Caco-2 (cell line): ENCODE measurements around the gene RALBP1. TPM values are rescaled to one million over a fixed set of nuclear protein-coding genes. Genes with fewer than 3 reads are reported as not detected.

Source experiments
- BruUV-seq: library from RNA; stranded (reverse); fragments of 400-500 nt; replicated peaks from 2 replicates; lab custom pipeline; 2021; lab: Mats Ljungman, UMichigan
- CTCF ChIA-PET: fragments of 300-600 bp; sonication (Branson Sonifier 250); formaldehyde crosslinking; loops from one replicate; lab custom pipeline; 2022; ENCODE audit warnings: antibody characterized with exemption; lab: Charles Lee
- POLR2A ChIA-PET: fragments of 300-600 bp; sonication (Branson Sonifier 250); formaldehyde crosslinking; loops from one replicate; lab custom pipeline; 2022; ENCODE audit warnings: antibody characterized with exemption; lab: Charles Lee
- DNase-seq, 2 experiments: peaks; one replicate each; pipeline versions ENCODE4 v3.0.0 to v3.0.0-alpha.2; 2020 to 2022
- H3K27me3 ChIP-seq: replicated peaks from 2 replicates; pipeline ENCODE4 v1.6.0; 2011; ENCODE audit warnings: low read length; ENCODE audit not compliant: control insufficient read depth, insufficient read depth
- H3K36me3 ChIP-seq: 2 replicates; pipeline ENCODE4 v1.5.1; 2011; ENCODE audit warnings: low read length; ENCODE audit not compliant: control insufficient read depth, insufficient read depth
- H3K4me1 ChIP-seq: fragments of 250-450 bp; sonication (Bioruptor Pico); 2 replicates; pipeline ENCODE4 v1.5.1; 2020; ENCODE audit warnings: mild to moderate bottlenecking
- H3K4me3 ChIP-seq: 2 replicates; pipeline ENCODE4 v1.5.1; 2011; ENCODE audit warnings: low read depth, mild to moderate bottlenecking, control low read depth, low read length
- H3K9me3 ChIP-seq: fragments of 250-450 bp; sonication (Bioruptor Pico); 2 replicates; pipeline ENCODE4 v1.5.1; 2020; ENCODE audit warnings: mild to moderate bottlenecking, moderate library complexity
- H3K27ac Mint-ChIP-seq: one replicate; pipeline ENCODE4 v1.8.0; 2022; ENCODE audit warnings: mixed read lengths; ENCODE audit not compliant: unreplicated experiment
- H3K27me3 Mint-ChIP-seq: one replicate; pipeline ENCODE4 v1.8.0; 2022; ENCODE audit warnings: mixed read lengths; ENCODE audit not compliant: insufficient read depth, unreplicated experiment
- H3K36me3 Mint-ChIP-seq: one replicate; pipeline ENCODE4 v1.8.0; 2022; ENCODE audit warnings: mild to moderate bottlenecking, mixed read lengths; ENCODE audit not compliant: insufficient read depth, unreplicated experiment
- H3K4me1 Mint-ChIP-seq: one replicate; pipeline ENCODE4 v1.8.0; 2022; ENCODE audit warnings: low read depth, mixed read lengths; ENCODE audit not compliant: unreplicated experiment
- H3K4me3 Mint-ChIP-seq: one replicate; pipeline ENCODE4 v1.8.0; 2022; ENCODE audit warnings: mild to moderate bottlenecking, moderate library complexity, mixed read lengths; ENCODE audit not compliant: unreplicated experiment
- H3K9me3 Mint-ChIP-seq: one replicate; pipeline ENCODE4 v1.8.0; 2022; ENCODE audit warnings: mixed read lengths; ENCODE audit not compliant: unreplicated experiment
- intact Hi-C: fragments of 100-400 bp; cut with micrococcal nuclease; formaldehyde crosslinking; loops from one replicate; pipeline ENCODE4 v1.10.0; 2022; ENCODE audit not compliant: unreplicated experiment
- total RNA-seq: library from RNA; stranded (reverse); gene quantifications from 2 replicates; pipeline ENCODE4 v1.2.3, GENCODE V29; 2022
- TF ChIP-seq, protein P1 (sequence below), 2 experiments: fragments of 200-600 bp in 1 of 2; IDR thresholded peaks; 1 replicate in 1 of 2; 2 replicates in 1 of 2; pipeline versions ENCODE4 v1.5.1 to v1.8.0; 2011 to 2022; ENCODE audit warnings: antibody characterized with exemption in 1 of 2, control low read depth in 1 of 2, inconsistent platforms in 1 of 2, low read depth in 1 of 2, low read length in 1 of 2, mild to moderate bottlenecking in 1 of 2, moderate library complexity in 1 of 2; ENCODE audit not compliant: insufficient read depth in 1 of 2, severe bottlenecking in 1 of 2, unreplicated experiment in 1 of 2

The RALBP1 gene
- total RNA-seq, 1 experiment from 2014 or later, result 66.3 TPM

DNA sequence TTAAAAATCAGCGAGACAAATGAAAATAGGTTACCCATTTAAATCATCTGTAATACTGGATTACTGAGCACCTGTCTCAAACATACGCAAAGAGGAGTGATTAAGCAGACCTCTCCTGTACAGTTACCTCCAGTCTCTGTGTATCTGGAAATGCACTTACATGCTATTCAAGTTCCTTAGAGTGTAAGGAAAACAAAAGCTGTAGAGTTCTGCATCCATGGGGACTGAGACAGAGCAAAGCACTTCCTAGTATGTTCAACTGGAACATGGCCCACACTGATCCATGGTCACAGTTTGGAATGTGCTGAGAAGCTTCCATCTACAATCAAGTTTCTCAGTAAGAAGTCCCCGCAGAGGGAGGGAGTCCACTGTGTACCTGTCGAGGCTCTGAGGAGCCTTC lies 75.1 kb downstream of the RALBP1 start:
- TF ChIP-seq, protein P1, sequence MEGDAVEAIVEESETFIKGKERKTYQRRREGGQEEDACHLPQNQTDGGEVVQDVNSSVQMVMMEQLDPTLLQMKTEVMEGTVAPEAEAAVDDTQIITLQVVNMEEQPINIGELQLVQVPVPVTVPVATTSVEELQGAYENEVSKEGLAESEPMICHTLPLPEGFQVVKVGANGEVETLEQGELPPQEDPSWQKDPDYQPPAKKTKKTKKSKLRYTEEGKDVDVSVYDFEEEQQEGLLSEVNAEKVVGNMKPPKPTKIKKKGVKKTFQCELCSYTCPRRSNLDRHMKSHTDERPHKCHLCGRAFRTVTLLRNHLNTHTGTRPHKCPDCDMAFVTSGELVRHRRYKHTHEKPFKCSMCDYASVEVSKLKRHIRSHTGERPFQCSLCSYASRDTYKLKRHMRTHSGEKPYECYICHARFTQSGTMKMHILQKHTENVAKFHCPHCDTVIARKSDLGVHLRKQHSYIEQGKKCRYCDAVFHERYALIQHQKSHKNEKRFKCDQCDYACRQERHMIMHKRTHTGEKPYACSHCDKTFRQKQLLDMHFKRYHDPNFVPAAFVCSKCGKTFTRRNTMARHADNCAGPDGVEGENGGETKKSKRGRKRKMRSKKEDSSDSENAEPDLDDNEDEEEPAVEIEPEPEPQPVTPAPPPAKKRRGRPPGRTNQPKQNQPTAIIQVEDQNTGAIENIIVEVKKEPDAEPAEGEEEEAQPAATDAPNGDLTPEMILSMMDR (IDR thresholded peaks at IDR 0.05; ENCODE audit: insufficient read depth in 1 of 2, low read depth in 1 of 2, low read length in 1 of 2, severe bottlenecking in 1 of 2, unreplicated experiment in 1 of 2), result no peak
- BruUV-seq, result no TSS peak
- intact Hi-C loops, result no loop called here
- DNase-seq, result no peak
- CTCF ChIA-PET, result no interaction called here
- Histone ChIP-seq H3K36me3 (peaks cover 5% of the 10 kb centered on the region; the same call in 1 of the 2 replicates), H3K9me3 (no peaks in the 10 kb centered on the region), H3K4me1 (no peaks in the 10 kb centered on the region), H3K27me3 (no peaks in the 10 kb centered on the region), H3K4me3 (no peak overlapping the region)
- Mint-ChIP-seq H3K9me3 (no peaks in the 10 kb centered on the region), H3K27me3 (no peaks in the 10 kb centered on the region), H3K4me3 (no peak overlapping the region), H3K27ac (no peak overlapping the region), H3K4me1 (no peaks in the 10 kb centered on the region), H3K36me3 (peaks cover 87% of the 10 kb centered on the region)
- POLR2A ChIA-PET, result no interaction called here

DNA sequence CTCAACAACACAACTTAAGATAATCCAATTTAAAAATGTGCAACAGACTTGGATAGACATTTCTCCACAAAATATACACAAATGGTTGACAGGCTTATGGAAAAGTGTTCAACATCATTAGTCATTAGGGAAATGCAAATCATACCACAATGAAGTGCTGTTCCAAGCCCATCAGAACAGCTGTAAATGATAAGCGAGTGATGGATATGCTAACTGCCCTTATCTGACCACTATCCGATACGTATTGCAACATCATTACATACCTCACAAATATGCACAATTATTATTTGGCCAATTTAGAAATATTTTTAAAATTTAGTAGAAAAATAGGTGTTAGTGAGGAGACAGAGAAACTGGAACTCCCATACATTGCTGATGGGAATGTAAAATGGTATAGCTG lies 76.9 kb downstream of the RALBP1 start:
- Mint-ChIP-seq H3K9me3 (no peaks in the 10 kb centered on the region), H3K4me3 (no peak overlapping the region), H3K4me1 (no peaks in the 10 kb centered on the region), H3K27ac (no peak overlapping the region), H3K27me3 (no peaks in the 10 kb centered on the region), H3K36me3 (peaks cover 91% of the 10 kb centered on the region)
- H3K27me3 ChIP-seq, result no peaks in the 10 kb centered on the region
- peaks cover 5% of the 10 kb centered on the region; the same call in 1 of the 2 replicates for H3K36me3 ChIP-seq
- no TSS peak for BruUV-seq
- H3K9me3 ChIP-seq, result no peaks in the 10 kb centered on the region
- H3K4me1 ChIP-seq, result no peaks in the 10 kb centered on the region
- ChIA-PET CTCF (no interaction called here), POLR2A (no interaction called here)
- H3K4me3 ChIP-seq, result no peak overlapping the region
- no peak for DNase-seq
- intact Hi-C loops, result no loop called here
- TF ChIP-seq, protein P1 (IDR thresholded peaks at IDR 0.05; ENCODE audit: insufficient read depth in 1 of 2, low read depth in 1 of 2, low read length in 1 of 2, severe bottlenecking in 1 of 2, unreplicated experiment in 1 of 2), result no peak

DNA sequence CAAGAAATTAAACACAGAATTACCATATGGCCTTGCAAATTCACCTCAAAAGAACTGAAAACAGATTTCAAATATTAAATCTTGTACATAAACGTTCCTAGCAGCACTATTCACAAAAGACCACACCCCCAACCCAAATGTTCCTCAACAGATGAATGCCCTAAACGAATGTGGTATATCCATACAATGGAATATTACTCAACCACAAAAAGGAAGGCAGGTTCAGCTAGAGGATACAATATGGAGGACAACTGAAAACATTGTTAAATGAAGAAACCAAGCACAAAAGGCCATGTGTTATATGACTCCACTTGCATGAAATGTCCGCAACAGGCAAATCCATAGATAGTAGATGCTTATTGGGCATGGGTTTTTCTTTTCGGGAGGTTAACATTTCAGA lies 77.3 kb downstream of the RALBP1 start:
- Mint-ChIP-seq H3K36me3 (peaks cover 91% of the 10 kb centered on the region), H3K9me3 (no peaks in the 10 kb centered on the region), H3K27me3 (no peaks in the 10 kb centered on the region), H3K4me3 (no peak overlapping the region), H3K27ac (no peak overlapping the region), H3K4me1 (no peaks in the 10 kb centered on the region)
- no peaks in the 10 kb centered on the region for H3K27me3 ChIP-seq
- H3K4me1 ChIP-seq, result no peaks in the 10 kb centered on the region
- H3K9me3 ChIP-seq, result no peaks in the 10 kb centered on the region
- no peak overlapping the region for H3K4me3 ChIP-seq
- ChIA-PET CTCF (no interaction called here), POLR2A (no interaction called here)
- DNase-seq, result no peak
- no TSS peak for BruUV-seq
- TF ChIP-seq, protein P1 (IDR thresholded peaks at IDR 0.05; ENCODE audit: insufficient read depth in 1 of 2, low read depth in 1 of 2, low read length in 1 of 2, severe bottlenecking in 1 of 2, unreplicated experiment in 1 of 2), result no peak
- peaks cover 5% of the 10 kb centered on the region; the same call in 1 of the 2 replicates for H3K36me3 ChIP-seq
- intact Hi-C loops, result no loop called here
